Small intestine (tissue), 7 donors: ENCODE measurements around the gene SOX6. TPM values are rescaled to one million over a fixed set of nuclear protein-coding genes. Genes with fewer than 3 reads are reported as not detected.
"Not testable (repeated sequence)": the region's sequence is repeated elsewhere in the genome, so short reads cannot be mapped to it uniquely, and the experiment has no call there.

ENCODE experiments used
- DNase-seq, 2 donors: peaks; one replicate each; pipeline versions ENCODE4 v3.0.0 to v3.0.0-alpha.2; 2013
- FAIRE-seq: peaks from 2 replicates; lab custom pipeline; 2012; peaks lifted over from hg19 to GRCh38; lab: Jason Lieb, UNC
- H3K27ac ChIP-seq, 3 donors: one replicate each; pipeline ENCODE4 v1.5.1; 2013; ENCODE audit warnings: low read length in 2 of 3, mild to moderate bottlenecking in 2 of 3, control low read depth in 1 of 3, inconsistent platforms in 1 of 3, low read depth in 1 of 3, moderate library complexity in 1 of 3
- H3K27me3 ChIP-seq, 3 donors: one replicate each; pipeline ENCODE4 v1.6.1; 2013; ENCODE audit warnings: low read length in 3 of 3, inconsistent platforms in 1 of 3; ENCODE audit not compliant: control insufficient read depth in 3 of 3, insufficient read depth in 3 of 3
- H3K36me3 ChIP-seq, 3 donors: one replicate each; pipeline ENCODE4 v1.6.1; 2013; ENCODE audit warnings: low read length in 3 of 3, inconsistent platforms in 1 of 3, low read depth in 1 of 3, mild to moderate bottlenecking in 1 of 3, moderate library complexity in 1 of 3; ENCODE audit not compliant: control insufficient read depth in 3 of 3, insufficient read depth in 2 of 3
- H3K4me1 ChIP-seq, 3 donors: one replicate each; pipeline ENCODE4 v1.6.1; 2013; ENCODE audit warnings: low read length in 2 of 3, inconsistent platforms in 1 of 3, low read depth in 1 of 3, mild to moderate bottlenecking in 1 of 3, moderate library complexity in 1 of 3; ENCODE audit not compliant: control insufficient read depth in 3 of 3, insufficient read depth in 2 of 3
- H3K4me3 ChIP-seq, 3 donors: one replicate each; pipeline ENCODE4 v1.5.1; 2013; ENCODE audit warnings: low read length in 3 of 3, control low read depth in 1 of 3, inconsistent platforms in 1 of 3, low read depth in 1 of 3, mild to moderate bottlenecking in 1 of 3, moderate library complexity in 1 of 3
- H3K9me3 ChIP-seq, 2 donors: one replicate each; pipeline ENCODE4 v1.6.1; 2013; ENCODE audit warnings: low read depth in 1 of 2, low read length in 1 of 2; ENCODE audit not compliant: control insufficient read depth in 2 of 2, insufficient read depth in 1 of 2
- WGBS, 3 donors: extraction: QIAGEN DNeasy Blood & Tissue Kit; methylation state at CpG; one replicate each; pipeline ENCODE4 v1.1.7; 2013; 5-methylcytosine and 5-hydroxymethylcytosine counted together
- polyA plus RNA-seq, 4 donors: library from polyadenylated mRNA; stranded (reverse) in 3 of 4; unstranded in 1 of 4; fragments of 200-250 nt in 3 of 4; fragments of 120-200 nt in 1 of 4; gene quantifications; one replicate each; pipeline versions ENCODE4 v1.2.1 to v1.2.3, GENCODE V29; 2013
- donor health status: healthy with polysubstance abuse.
- donor health status: control.
- donor health status: control.
- donor health status: Bipolar disorder and iron deficiency.
- donor health status: healthy.

The SOX6 gene
- polyA plus RNA-seq, 4 donors: 4.6 to 52.4 (median 7.7) TPM

DNA sequence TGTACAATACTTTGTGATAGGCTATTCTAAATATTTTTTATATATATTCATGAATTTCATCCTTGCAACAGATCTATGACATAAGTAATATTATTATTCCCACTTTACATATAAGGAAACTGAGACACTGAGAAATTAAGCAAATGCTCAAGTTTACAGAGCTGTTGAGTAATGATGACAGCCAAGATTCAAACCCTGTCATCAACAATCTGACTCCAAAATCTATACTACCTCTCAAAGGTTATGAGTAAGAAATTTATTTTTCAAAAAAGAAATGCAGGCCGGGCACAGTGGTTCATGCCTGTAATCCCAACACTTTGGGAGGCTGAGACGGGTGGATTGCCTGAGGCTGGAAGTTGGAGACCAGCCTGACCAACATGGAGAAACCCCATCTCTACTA, 22.6 kb upstream of the SOX6 start:
- no peaks in the 10 kb centered on the region for H3K4me1 ChIP-seq
- DNase-seq (no peak), FAIRE-seq (no peak)
- no peaks in the 10 kb centered on the region for H3K9me3 ChIP-seq
- H3K4me3 ChIP-seq: no peak overlapping the region
- whole genome bisulfite sequencing, 3 donors: 94 to 98% (median 98%) methylated on average over 2 of the region's 2 CpGs
- no peak overlapping the region for H3K27ac ChIP-seq
- no peaks in the 10 kb centered on the region for H3K36me3 ChIP-seq
- no peaks in the 10 kb centered on the region for H3K27me3 ChIP-seq

DNA sequence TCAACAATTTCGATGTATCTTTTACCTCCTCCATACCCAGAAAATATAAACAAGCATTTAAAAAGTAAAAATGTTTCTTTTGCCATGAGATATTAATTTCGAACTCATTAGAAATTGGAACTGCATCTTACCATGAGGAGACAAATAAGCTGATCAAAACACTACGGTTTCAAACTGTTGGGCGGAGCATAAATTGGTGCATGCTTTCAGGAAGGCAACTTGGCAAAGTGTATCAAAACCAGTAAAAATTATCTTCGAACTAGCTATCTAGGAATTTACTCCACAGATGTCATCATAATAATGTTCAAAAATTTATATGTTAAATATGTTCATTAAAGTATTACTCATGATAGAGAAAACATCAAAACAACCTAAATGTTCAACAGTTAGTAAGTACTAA, 21.4 kb upstream of the SOX6 start:
- DNase-seq (no peak), FAIRE-seq (no peak)
- no peaks in the 10 kb centered on the region for H3K36me3 ChIP-seq
- H3K4me1 ChIP-seq: no peaks in the 10 kb centered on the region
- 81 to 83% (median 82%) methylated on average over 5 of the region's 5 CpGs for WGBS, 3 donors
- H3K4me3 ChIP-seq: no peak overlapping the region
- H3K27me3 ChIP-seq: no peaks in the 10 kb centered on the region
- H3K27ac ChIP-seq: no peak overlapping the region
- H3K9me3 ChIP-seq: no peaks in the 10 kb centered on the region

DNA sequence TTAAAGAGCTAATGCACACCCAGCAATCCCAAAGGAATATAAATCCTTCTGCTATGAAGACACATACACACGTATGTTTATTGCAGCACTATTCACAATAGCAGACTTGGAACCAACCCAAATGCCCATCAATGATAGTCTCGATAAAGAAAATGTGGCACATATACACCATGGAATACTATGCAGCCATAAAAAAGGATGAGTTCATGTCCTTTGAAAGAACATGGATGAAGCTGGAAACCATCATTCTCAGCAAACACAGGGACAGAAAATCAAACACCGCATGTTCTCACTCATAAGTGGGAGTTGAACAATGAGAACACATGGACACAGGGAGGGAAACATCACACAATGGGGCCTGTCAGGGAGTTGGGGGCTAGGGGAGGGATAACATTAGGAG, 19.3 kb upstream of the SOX6 start:
- not testable (repeated sequence) for DNase-seq, H3K4me1 ChIP-seq, H3K27me3 ChIP-seq, H3K4me3 ChIP-seq, FAIRE-seq, H3K27ac ChIP-seq, H3K9me3 ChIP-seq, H3K36me3 ChIP-seq
- WGBS, 3 donors: 90 to 97% (median 92%) methylated on average over 3 of the region's 3 CpGs

DNA sequence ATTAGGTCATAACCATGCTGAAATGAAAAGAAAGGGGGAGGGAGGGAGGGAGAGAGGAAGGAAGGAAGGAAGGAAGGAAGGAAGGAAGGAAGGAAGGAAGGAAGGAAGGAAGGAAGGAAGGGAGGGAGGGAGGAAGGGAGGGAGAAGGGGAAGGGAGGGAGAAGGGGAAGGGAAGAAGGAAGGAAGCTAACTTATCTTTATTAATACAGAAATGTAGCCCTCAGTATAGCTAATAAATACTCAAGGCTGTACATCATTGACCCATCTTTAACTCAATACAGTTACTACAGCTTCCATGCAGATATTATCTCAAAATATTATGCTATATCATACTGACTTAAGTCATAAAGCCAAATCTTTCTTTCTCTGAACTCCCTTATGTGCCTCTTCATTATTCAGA, 17.4 kb upstream of the SOX6 start:
- FAIRE-seq: no peak

DNA sequence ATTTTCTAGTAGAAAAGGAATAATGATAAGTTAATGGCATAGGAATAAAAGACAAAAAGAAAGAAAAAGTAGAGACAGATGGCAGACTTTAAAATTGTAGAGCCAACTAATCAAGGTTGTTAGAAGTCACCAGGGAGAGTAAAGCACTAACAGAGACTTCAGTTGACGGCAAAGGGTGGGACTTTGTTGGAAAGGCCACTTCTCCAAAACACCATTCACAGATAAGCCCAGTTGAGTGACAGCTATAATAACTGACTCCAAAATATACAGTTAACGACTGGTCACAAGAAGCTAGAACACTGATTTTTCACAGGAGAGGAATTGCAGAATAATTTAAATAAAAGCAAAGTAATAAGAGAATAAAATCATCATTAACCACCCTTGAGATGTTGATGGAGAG, 16.0 kb upstream of the SOX6 start:
- Histone ChIP-seq H3K36me3 (no peaks in the 10 kb centered on the region), H3K4me3 (no peak overlapping the region), H3K9me3 (no peaks in the 10 kb centered on the region), H3K27me3 (no peaks in the 10 kb centered on the region), H3K27ac (no peak overlapping the region), H3K4me1 (no peaks in the 10 kb centered on the region)
- FAIRE-seq (no peak), DNase-seq (no peak)
- WGBS, 3 donors: 59 to 88% (median 63%) methylated on average over 2 of the region's 2 CpGs

More for the DNA sequence above, 17.4 kb upstream of the SOX6 start:
- Histone ChIP-seq H3K4me3 (no peak overlapping the region), H3K9me3 (no peaks in the 10 kb centered on the region), H3K4me1 (no peaks in the 10 kb centered on the region), H3K27ac (no peak overlapping the region), H3K36me3 (no peaks in the 10 kb centered on the region), H3K27me3 (no peaks in the 10 kb centered on the region)
- no peak for DNase-seq

DNA sequence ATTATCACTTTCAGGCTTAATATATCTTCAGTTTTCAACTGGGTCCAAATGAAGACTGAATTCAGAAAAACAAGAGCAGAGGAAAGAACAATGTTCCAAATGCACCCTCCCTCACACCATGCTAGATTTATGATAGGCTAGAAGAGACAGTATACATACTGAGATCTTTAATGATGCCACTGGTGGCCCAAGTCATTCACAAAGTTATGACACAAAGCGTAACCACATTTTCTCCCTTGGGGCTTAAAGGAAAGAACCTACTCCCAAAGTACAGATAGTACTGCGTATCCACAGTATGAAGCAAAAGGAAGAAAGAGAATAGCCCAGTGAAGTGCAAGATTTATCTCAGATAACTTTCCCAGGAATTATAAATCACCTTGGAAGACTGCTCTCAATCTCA, 10.9 kb upstream of the SOX6 start:
- Histone ChIP-seq H3K4me1 (peaks cover 2 to 25% (median 3%) of the 10 kb centered on the region in 3 donors), H3K27ac (no peak overlapping the region), H3K4me3 (no peak overlapping the region), H3K27me3 (no peaks in the 10 kb centered on the region), H3K9me3 (no peaks in the 10 kb centered on the region), H3K36me3 (no peaks in the 10 kb centered on the region)
- DNase-seq: no peak
- 92 to 98% (median 94%) methylated on average over 2 of the region's 2 CpGs for WGBS, 3 donors
- no peak for FAIRE-seq

DNA sequence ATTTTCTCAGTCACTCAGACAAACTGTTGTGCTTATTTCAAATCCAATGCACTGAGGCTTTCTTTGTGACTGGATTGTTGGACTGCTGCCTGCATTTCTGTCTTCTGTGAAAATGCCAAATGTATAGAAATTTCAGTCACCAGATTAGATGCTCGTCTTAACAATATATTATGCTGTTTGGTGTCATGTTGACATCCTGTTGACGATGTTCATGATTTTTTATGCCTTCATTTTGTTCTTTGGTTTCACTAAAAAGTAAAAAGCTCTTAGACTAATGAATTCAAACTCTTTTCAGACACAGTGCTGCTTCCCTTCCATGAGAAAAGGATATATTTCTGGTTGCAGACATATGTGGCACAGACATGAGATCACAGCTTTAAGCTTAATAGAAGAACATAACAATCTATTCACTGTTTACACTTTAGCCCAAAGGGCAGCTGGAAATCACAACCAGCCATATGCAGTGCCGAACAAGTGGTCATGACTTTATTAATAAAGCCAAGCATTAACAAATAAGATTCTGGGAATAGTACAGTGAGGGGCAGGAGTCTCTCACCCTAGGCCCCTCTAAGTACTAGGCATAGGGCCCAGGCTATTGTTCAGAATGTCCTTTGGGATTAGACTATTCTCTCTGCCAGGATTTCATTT, 9.4 kb upstream of the SOX6 start:
- Histone ChIP-seq H3K36me3 (no peaks in the 10 kb centered on the region), H3K4me3 (no peak overlapping the region), H3K4me1 (peaks cover 2 to 25% (median 3%) of the 10 kb centered on the region in 3 donors), H3K9me3 (no peaks in the 10 kb centered on the region), H3K27ac (peak overlapping the region in 1 of 3 donors; percentile 55), H3K27me3 (no peaks in the 10 kb centered on the region)
- no peak for DNase-seq
- 57 to 68% (median 60%) methylated on average over 3 of the region's 3 CpGs for WGBS, 3 donors
- FAIRE-seq: no peak

DNA sequence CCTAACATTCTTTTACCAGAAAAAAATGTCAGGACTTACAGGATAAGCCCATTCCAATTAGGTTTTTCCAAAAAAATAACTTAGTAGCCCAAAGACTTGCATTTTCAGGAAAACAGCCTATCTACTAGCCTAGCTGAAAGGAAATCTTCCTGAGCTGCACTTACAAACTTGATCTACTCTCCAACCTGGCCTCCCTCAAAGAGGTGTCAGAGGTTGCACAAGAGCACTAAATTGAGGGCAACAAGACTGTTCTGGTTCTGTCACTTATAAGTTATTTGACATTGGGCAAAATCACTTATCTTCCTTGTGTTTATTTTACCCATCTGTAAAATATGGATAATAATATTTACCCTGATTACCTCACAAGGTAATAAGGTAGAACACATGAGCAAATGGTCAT, 7.9 kb upstream of the SOX6 start:
- Histone ChIP-seq H3K4me1 (peaks cover 2 to 27% (median 3%) of the 10 kb centered on the region in 3 donors), H3K27ac (peak overlapping the region in 2 of 3 donors; percentile 34 to 55)
- no peak for FAIRE-seq

DNA sequence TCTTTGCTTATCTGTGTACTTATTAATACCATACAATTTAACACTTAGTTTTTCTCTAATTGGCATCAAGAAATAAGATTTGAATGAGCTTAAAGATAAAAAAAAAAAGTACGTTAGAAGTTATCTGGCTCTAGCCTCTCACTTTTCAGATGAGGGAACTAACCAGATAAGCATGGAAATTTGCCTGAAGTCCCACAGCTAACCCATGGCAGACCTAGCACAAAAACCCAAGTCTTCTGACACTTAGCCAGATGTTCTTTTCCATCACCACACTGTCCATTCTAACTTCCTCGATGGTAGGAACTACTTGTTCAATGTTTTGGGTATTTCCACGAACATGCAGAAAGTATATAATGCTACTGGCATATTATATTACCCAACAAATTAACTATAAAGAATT, 7.4 kb upstream of the SOX6 start:
- H3K27ac ChIP-seq: peak overlapping the region in 1 of 3 donors; percentile 55
- H3K4me1 ChIP-seq: peaks cover 2 to 33% (median 3%) of the 10 kb centered on the region in 3 donors
- H3K27me3 ChIP-seq: no peaks in the 10 kb centered on the region
- no peaks in the 10 kb centered on the region for H3K36me3 ChIP-seq
- no peak for FAIRE-seq
- no peak overlapping the region for H3K4me3 ChIP-seq
- no peak for DNase-seq
- H3K9me3 ChIP-seq: no peaks in the 10 kb centered on the region
- 69 to 80% (median 77%) methylated on average over 3 of the region's 3 CpGs for WGBS, 3 donors

More for the DNA sequence above, 7.9 kb upstream of the SOX6 start:
- Histone ChIP-seq H3K9me3 (no peaks in the 10 kb centered on the region), H3K4me3 (no peak overlapping the region), H3K36me3 (no peaks in the 10 kb centered on the region), H3K27me3 (no peaks in the 10 kb centered on the region)
- no peak for DNase-seq
